Sigmoid colon (tissue), 4 donors: ENCODE data around the gene WDR37.

Experiments
- CTCF ChIP-seq, 4 experiments: fragments of 450-650 bp in 3 of 4; fragments of 200-600 bp in 1 of 4; IDR thresholded peaks; one replicate each; pipeline ENCODE4 v1.5.1; 2016 to 2019; ENCODE audit warnings: antibody characterized with exemption in 4 of 4, mild to moderate bottlenecking in 3 of 4, moderate library complexity in 2 of 4
- EP300 ChIP-seq, 4 donors: sonication (generic); formaldehyde crosslinking; IDR thresholded peaks; one replicate each; pipeline ENCODE4 v1.6.1; 2017; ENCODE audit warnings: antibody characterized with exemption in 4 of 4
- POLR2A ChIP-seq, 2 donors: fragments of 450-650 bp; IDR thresholded peaks; one replicate each; pipeline ENCODE4 v1.6.1; 2016; ENCODE audit warnings: antibody characterized with exemption in 2 of 2, mild to moderate bottlenecking in 2 of 2, moderate library complexity in 2 of 2
- POLR2AphosphoS5 ChIP-seq, 4 donors: sonication (generic); formaldehyde crosslinking; IDR thresholded peaks; one replicate each; pipeline ENCODE4 v1.6.1; 2017; ENCODE audit warnings: antibody characterized with exemption in 4 of 4

- no peak for TF ChIP-seq CTCF (IDR thresholded peaks at IDR 0.05)
- TF ChIP-seq POLR2AphosphoS5 (IDR thresholded peaks at IDR 0.05): no peak
- TF ChIP-seq EP300 (IDR thresholded peaks at IDR 0.05): no peak
- no peak for TF ChIP-seq POLR2A (IDR thresholded peaks at IDR 0.05)
Observed at GRCh38 chr10:1074748-1075308, 18.6 kb downstream of the WDR37 start.
